Upper lobe of right lung (tissue), 1 donor: ENCODE measurements around the gene SCTR. TPM values are rescaled to one million over a fixed set of nuclear protein-coding genes. Genes with fewer than 3 reads are reported as not detected.

Experiments
- ATAC-seq: fragments of 200-7000 bp; cut with Tn5 transposase; one replicate; pipeline ENCODE4 v1.9.1; 2020; ENCODE audit warnings: mild to moderate bottlenecking, moderate library complexity
- DNase-seq: peaks from one replicate; pipeline ENCODE4 v3.0.0-alpha.2; 2020
- H3K27ac ChIP-seq: fragments of 200-600 bp; one replicate; pipeline ENCODE4 v1.8.0; 2022
- H3K27me3 ChIP-seq: fragments of 200-600 bp; one replicate; pipeline ENCODE4 v1.8.0; 2022; ENCODE audit warnings: mild to moderate bottlenecking
- H3K36me3 ChIP-seq: fragments of 200-600 bp; one replicate; pipeline ENCODE4 v1.8.0; 2022
- H3K4me1 ChIP-seq: fragments of 200-600 bp; one replicate; pipeline ENCODE4 v1.8.0; 2022
- H3K4me3 ChIP-seq: fragments of 200-600 bp; one replicate; pipeline ENCODE4 v1.8.0; 2022; ENCODE audit warnings: mild to moderate bottlenecking
- H3K9me3 ChIP-seq: fragments of 200-600 bp; one replicate; pipeline ENCODE4 v1.8.0; 2022
- intact Hi-C: fragments of 100-400 bp; cut with DNase I; formaldehyde crosslinking; loops from one replicate; pipeline ENCODE4 v1.11.0; 2022
- total RNA-seq: library from RNA; stranded (reverse); fragmentation: NEBNext Ultra II Directional; extraction: Animal tissue kit (Norgen Biotek cat#: 25700); gene quantifications from one replicate; pipeline ENCODE4 v1.2.1, GENCODE V29; 2021
- TF ChIP-seq, protein P1 (sequence below): fragments of 200-600 bp; IDR thresholded peaks from one replicate; pipeline ENCODE4 v1.8.0; 2022; ENCODE audit warnings: antibody characterized with exemption
- donor health status: DM: no; HTN: yes; CAD: no; lungs with severe emphysema.

The SCTR gene
- total RNA-seq, 1 donor from 2014 or later: 21.0 TPM

DNA sequence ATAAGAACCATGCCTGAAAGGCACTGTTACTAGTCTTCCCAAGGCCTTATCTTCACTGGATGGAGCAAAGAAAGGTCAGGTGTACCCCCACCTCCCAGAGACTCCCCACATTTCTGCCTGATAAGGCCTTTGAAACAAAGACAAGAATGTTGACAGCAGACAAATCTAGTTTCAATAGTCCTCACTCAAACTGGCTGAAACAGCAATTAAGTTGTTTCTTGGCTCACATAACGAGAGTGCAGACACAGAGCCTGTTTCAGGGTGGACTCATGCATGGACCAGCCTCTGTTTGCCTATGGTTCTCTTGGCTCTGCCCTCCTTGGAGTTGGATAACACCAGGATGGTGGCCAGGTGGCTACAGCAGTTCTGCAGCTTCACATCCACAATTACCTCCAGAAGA lies 12.4 kb upstream of the SCTR start:
- Histone ChIP-seq H3K27me3 (no peaks in the 10 kb centered on the region), H3K4me1 (no peaks in the 10 kb centered on the region), H3K9me3 (peaks cover 11% of the 10 kb centered on the region), H3K36me3 (no peaks in the 10 kb centered on the region), H3K27ac (no peak overlapping the region), H3K4me3 (no peak overlapping the region)
- TF ChIP-seq, protein P1, sequence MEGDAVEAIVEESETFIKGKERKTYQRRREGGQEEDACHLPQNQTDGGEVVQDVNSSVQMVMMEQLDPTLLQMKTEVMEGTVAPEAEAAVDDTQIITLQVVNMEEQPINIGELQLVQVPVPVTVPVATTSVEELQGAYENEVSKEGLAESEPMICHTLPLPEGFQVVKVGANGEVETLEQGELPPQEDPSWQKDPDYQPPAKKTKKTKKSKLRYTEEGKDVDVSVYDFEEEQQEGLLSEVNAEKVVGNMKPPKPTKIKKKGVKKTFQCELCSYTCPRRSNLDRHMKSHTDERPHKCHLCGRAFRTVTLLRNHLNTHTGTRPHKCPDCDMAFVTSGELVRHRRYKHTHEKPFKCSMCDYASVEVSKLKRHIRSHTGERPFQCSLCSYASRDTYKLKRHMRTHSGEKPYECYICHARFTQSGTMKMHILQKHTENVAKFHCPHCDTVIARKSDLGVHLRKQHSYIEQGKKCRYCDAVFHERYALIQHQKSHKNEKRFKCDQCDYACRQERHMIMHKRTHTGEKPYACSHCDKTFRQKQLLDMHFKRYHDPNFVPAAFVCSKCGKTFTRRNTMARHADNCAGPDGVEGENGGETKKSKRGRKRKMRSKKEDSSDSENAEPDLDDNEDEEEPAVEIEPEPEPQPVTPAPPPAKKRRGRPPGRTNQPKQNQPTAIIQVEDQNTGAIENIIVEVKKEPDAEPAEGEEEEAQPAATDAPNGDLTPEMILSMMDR: no peak
- ATAC-seq (no peak), DNase-seq (no peak)
- intact Hi-C loops: no loop called here

DNA sequence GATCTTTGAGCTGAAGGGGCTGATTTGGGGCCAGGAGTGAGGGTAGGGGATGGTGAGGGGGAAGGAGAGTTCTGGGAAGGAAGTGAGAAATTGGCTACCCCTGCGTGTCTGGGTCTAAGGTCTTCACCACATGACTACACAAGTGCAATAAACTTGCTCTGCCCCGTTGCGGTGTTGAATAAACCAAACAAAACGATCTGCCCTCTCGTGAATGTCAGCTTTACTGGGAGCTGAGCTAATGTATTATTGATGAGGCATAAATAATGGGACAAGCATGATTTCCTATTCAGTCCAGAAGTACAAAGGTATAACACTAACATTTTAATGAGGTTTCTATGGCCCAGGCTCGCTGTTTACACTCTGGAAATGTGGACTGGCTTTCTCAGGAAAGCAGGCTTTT lies 11.9 kb upstream of the SCTR start:
- TF ChIP-seq, protein P1: no peak
- no peak overlapping the region for H3K4me3 ChIP-seq
- ATAC-seq (no peak), DNase-seq (no peak)
- peaks cover 11% of the 10 kb centered on the region for H3K9me3 ChIP-seq
- H3K36me3 ChIP-seq: no peaks in the 10 kb centered on the region
- intact Hi-C loops: no loop called here
- H3K4me1 ChIP-seq: no peaks in the 10 kb centered on the region
- no peak overlapping the region for H3K27ac ChIP-seq
- H3K27me3 ChIP-seq: no peaks in the 10 kb centered on the region

DNA sequence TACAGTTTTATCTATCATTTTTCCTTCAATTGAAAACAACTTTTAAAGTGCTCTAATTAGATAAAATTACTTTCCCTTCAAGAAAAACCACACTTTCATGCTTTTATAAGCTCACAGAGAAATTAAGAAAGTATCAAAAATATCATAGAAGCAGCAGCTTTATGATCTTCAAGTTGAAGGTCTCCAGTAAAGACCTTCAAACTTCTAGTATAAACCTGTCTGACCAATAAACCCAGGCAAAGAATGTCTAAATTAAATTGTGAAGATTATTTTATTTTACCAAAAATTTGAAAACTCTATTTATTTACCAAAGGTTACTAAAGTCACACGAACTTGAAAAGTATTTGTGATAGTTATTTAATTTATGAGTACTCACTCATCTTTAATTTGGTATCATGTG lies 9.3 kb upstream of the SCTR start:
- Histone ChIP-seq H3K27ac (no peak overlapping the region), H3K9me3 (peaks cover 11% of the 10 kb centered on the region), H3K4me3 (no peak overlapping the region), H3K36me3 (no peaks in the 10 kb centered on the region), H3K4me1 (no peaks in the 10 kb centered on the region), H3K27me3 (no peaks in the 10 kb centered on the region)
- TF ChIP-seq, protein P1: no peak
- DNase-seq (no peak), ATAC-seq (no peak)
- intact Hi-C loops: no loop called here

DNA sequence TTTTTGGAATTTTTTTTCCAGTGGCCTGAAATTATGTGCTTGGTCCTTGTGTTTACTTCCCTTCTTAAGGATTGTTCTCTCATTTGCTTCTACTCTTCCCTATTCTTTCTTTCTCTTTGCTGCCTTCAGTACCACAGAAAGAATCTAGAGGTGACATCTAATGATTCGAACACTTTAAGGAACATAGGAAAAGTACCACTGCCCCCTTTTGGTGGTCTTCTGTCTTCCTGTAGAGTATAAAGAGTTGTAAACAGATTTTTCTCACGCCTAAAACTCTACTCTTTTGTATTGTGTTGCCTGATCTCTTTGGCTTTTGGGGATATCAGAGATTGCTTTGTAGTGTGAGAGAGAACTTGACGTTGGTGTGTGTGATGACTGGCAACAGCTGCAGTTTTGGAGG lies 7.0 kb upstream of the SCTR start:
- H3K4me1 ChIP-seq: no peaks in the 10 kb centered on the region
- no peak overlapping the region for H3K4me3 ChIP-seq
- H3K27ac ChIP-seq: no peak overlapping the region
- ATAC-seq (no peak), DNase-seq (no peak)
- no peaks in the 10 kb centered on the region for H3K36me3 ChIP-seq
- no peaks in the 10 kb centered on the region for H3K27me3 ChIP-seq
- H3K9me3 ChIP-seq: peaks cover 11% of the 10 kb centered on the region
- intact Hi-C loops: no loop called here
- TF ChIP-seq, protein P1: no peak

DNA sequence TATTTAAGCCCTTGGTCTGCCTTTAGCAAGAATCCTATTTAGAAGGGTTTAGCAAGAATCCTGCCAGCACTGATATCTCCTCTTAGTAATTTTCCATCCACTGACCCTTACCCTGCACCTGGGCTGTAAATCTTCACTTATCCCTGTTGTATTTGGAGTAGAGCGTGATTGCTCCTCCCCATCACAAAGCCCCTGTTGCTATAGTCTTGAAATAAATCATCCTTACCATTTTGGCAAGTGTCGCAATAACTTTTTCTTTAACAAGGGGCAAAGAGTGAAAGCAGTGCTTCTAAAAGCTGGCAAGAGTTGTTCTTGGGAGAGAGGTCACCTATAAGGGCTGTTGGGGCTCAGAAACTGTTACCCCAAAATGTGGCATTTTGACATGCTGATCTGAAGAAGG lies 3.7 kb upstream of the SCTR start:
- Histone ChIP-seq H3K9me3 (peaks cover 8% of the 10 kb centered on the region), H3K4me3 (no peak overlapping the region), H3K4me1 (no peaks in the 10 kb centered on the region), H3K27ac (no peak overlapping the region), H3K27me3 (peaks cover 23% of the 10 kb centered on the region), H3K36me3 (no peaks in the 10 kb centered on the region)
- TF ChIP-seq, protein P1: no peak
- DNase-seq: no peak
- intact Hi-C loops: no loop called here
- ATAC-seq: no peak

DNA sequence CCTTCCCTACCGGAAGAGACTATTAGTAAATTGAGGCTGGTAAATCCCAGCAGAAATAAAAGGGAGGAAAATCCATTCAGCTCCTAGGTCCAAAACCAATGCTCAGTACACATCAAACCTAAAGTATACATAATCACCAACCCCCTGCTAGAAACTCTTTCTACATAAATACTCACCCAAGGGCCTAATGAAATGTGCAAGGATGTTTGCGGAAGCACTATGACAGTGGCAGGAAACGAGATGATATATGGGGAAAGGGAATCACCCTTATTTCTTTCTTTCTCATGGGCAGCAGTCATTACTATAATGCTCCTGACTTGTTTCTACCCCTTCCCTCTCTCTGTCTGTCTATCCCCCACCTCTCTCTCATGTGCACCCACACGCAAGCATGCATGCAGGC lies 1.3 kb upstream of the SCTR start:
- H3K27ac ChIP-seq: peak overlapping the region; percentile 36
- H3K27me3 ChIP-seq: peaks cover 33% of the 10 kb centered on the region
- no peaks in the 10 kb centered on the region for H3K36me3 ChIP-seq
- ATAC-seq: no peak
- H3K4me1 ChIP-seq: no peaks in the 10 kb centered on the region
- no peaks in the 10 kb centered on the region for H3K9me3 ChIP-seq
- intact Hi-C loops: no loop called here
- no peak overlapping the region for H3K4me3 ChIP-seq
- TF ChIP-seq, protein P1: no peak
- no peak for DNase-seq
